HEK293 (cell line): ENCODE data around the gene WASHC4.

ENCODE experiments used
- CTCF ChIA-PET: fragments of 350-600 bp; formaldehyde crosslinking; extraction: SDS; loops from one replicate; lab custom pipeline; 2021; ENCODE audit warnings: antibody characterized with exemption; lab: Yijun Ruan, JAX
- POLR2A ChIA-PET: fragments of 300-600 bp; formaldehyde crosslinking; extraction: SDS; loops from one replicate; lab custom pipeline; 2020; ENCODE audit warnings: antibody characterized with exemption, inconsistent platforms; lab: Yijun Ruan, JAX
- H3K27ac ChIP-seq: fragments of 200-500 bp; sonication (Bioruptor generic); 2 replicates; pipeline ENCODE4 v1.5.1; 2014; ENCODE audit warnings: low read depth, low read length, control low read depth, inconsistent platforms; ENCODE audit errors: extremely low read depth
- H3K36me3 ChIP-seq, 2 experiments: fragments of 200-500 bp in 1 of 2; sonication (Bioruptor generic) in 1 of 2; 1 replicate in 1 of 2; 2 replicates in 1 of 2; pipeline ENCODE4 v1.5.1; 2014 to 2017; ENCODE audit warnings: inconsistent platforms in 2 of 2, low read length in 2 of 2; ENCODE audit not compliant: control insufficient read depth in 2 of 2, insufficient read depth in 1 of 2
- H3K4me1 ChIP-seq: fragments of 200-500 bp; sonication (Bioruptor generic); 2 replicates; pipeline ENCODE4 v1.5.1; 2014; ENCODE audit warnings: mild to moderate bottlenecking, low read length, inconsistent platforms; ENCODE audit not compliant: control insufficient read depth, insufficient read depth
- H3K4me3 ChIP-seq: 2 replicates; pipeline ENCODE4 v1.5.1; 2011; ENCODE audit warnings: low read depth, mild to moderate bottlenecking, control low read depth, low read length, moderate library complexity
- H3K9me3 ChIP-seq: fragments of 200-500 bp; sonication (Bioruptor generic); 2 replicates; pipeline ENCODE4 v1.5.1; 2014; ENCODE audit warnings: low read depth, low read length, inconsistent platforms; ENCODE audit not compliant: control insufficient read depth, insufficient read depth
- KLF7 ChIP-seq: fragments of 450-650 bp; formaldehyde crosslinking; IDR thresholded peaks from 2 replicates; pipeline ENCODE4 v1.5.1; 2016; ENCODE audit warnings: missing biosample characterization, missing genetic modification characterization, borderline replicate concordance
- KLF8 ChIP-seq: fragments of 450-650 bp; formaldehyde crosslinking; IDR thresholded peaks from 2 replicates; pipeline ENCODE4 v1.5.1; 2016; ENCODE audit warnings: missing biosample characterization, missing genetic modification characterization
- OVOL3 ChIP-seq: fragments of 450-650 bp; formaldehyde crosslinking; IDR thresholded peaks from 2 replicates; pipeline ENCODE4 v1.5.1; 2016; ENCODE audit warnings: missing biosample characterization, missing genetic modification characterization
- SP7 ChIP-seq: fragments of 450-650 bp; formaldehyde crosslinking; IDR thresholded peaks from 2 replicates; pipeline ENCODE4 v1.5.1; 2016; ENCODE audit warnings: missing biosample characterization, missing genetic modification characterization
- ZBTB8A ChIP-seq: fragments of 450-650 bp; formaldehyde crosslinking; IDR thresholded peaks from 2 replicates; pipeline ENCODE4 v1.5.1; 2016; ENCODE audit warnings: missing biosample characterization, missing genetic modification characterization
- ZNF114 ChIP-seq: fragments of 450-650 bp; formaldehyde crosslinking; IDR thresholded peaks from 2 replicates; pipeline ENCODE4 v1.5.0; 2017; ENCODE audit warnings: missing biosample characterization, missing genetic modification characterization
- ZNF16 ChIP-seq: fragments of 450-650 bp; formaldehyde crosslinking; IDR thresholded peaks from 2 replicates; pipeline ENCODE4 v1.5.1; 2016; ENCODE audit warnings: low read depth, missing biosample characterization, missing genetic modification characterization
- ZNF169 ChIP-seq: fragments of 450-650 bp; formaldehyde crosslinking; IDR thresholded peaks from 2 replicates; pipeline ENCODE4 v1.5.1; 2016; ENCODE audit warnings: missing biosample characterization, missing genetic modification characterization
- ZNF239 ChIP-seq: fragments of 450-650 bp; formaldehyde crosslinking; IDR thresholded peaks from 2 replicates; pipeline ENCODE4 v1.5.1; 2016; ENCODE audit warnings: missing biosample characterization, missing genetic modification characterization
- ZNF391 ChIP-seq: fragments of 450-650 bp; formaldehyde crosslinking; IDR thresholded peaks from 2 replicates; pipeline ENCODE4 v1.5.1; 2016; ENCODE audit warnings: low read depth, missing biosample characterization, missing genetic modification characterization, borderline replicate concordance
- ZNF560 ChIP-seq: fragments of 450-650 bp; formaldehyde crosslinking; IDR thresholded peaks from 2 replicates; pipeline ENCODE4 v1.5.1; 2017; ENCODE audit warnings: missing biosample characterization, missing genetic modification characterization, borderline replicate concordance
- ZNF768 ChIP-seq: fragments of 450-650 bp; formaldehyde crosslinking; IDR thresholded peaks from 2 replicates; pipeline ENCODE4 v1.5.1; 2018; ENCODE audit warnings: missing biosample characterization, mild to moderate bottlenecking, missing genetic modification characterization
- ZNF777 ChIP-seq: fragments of 450-650 bp; formaldehyde crosslinking; IDR thresholded peaks from 2 replicates; pipeline ENCODE4 v1.5.1; 2017; ENCODE audit warnings: missing biosample characterization, missing genetic modification characterization, borderline replicate concordance
- ZSCAN23 ChIP-seq: fragments of 450-650 bp; formaldehyde crosslinking; IDR thresholded peaks from 2 replicates; pipeline ENCODE4 v1.5.1; 2016; ENCODE audit warnings: missing biosample characterization, missing genetic modification characterization
- TF ChIP-seq, protein P1 (sequence below): fragments of 450-650 bp; formaldehyde crosslinking; IDR thresholded peaks from 2 replicates; pipeline ENCODE4 v1.5.1; 2016; ENCODE audit warnings: missing biosample characterization, missing genetic modification characterization
- TF ChIP-seq, protein P2 (sequence below): fragments of 450-650 bp; formaldehyde crosslinking; conservative IDR thresholded peaks from 2 replicates; pipeline ENCODE4 v1.5.1; 2016; ENCODE audit warnings: low read depth, missing biosample characterization, missing genetic modification characterization
- TF ChIP-seq, protein P3 (sequence below): fragments of 450-650 bp; formaldehyde crosslinking; IDR thresholded peaks from 2 replicates; pipeline ENCODE4 v1.5.1; 2016; ENCODE audit warnings: missing biosample characterization, missing genetic modification characterization
- TF ChIP-seq, protein P4 (sequence below): fragments of 450-650 bp; formaldehyde crosslinking; IDR thresholded peaks from 2 replicates; pipeline ENCODE4 v1.5.1; 2016; ENCODE audit warnings: missing biosample characterization, missing genetic modification characterization
- TF ChIP-seq, protein P5 (sequence below): fragments of 450-650 bp; formaldehyde crosslinking; IDR thresholded peaks from 2 replicates; pipeline ENCODE4 v1.5.1; 2017; ENCODE audit warnings: missing biosample characterization, missing genetic modification characterization
- TF ChIP-seq, protein P6 (sequence below): fragments of 450-650 bp; formaldehyde crosslinking; IDR thresholded peaks from 2 replicates; pipeline ENCODE4; 2016; ENCODE audit warnings: missing biosample characterization, missing genetic modification characterization
- TF ChIP-seq, protein P7 (sequence below): fragments of 450-650 bp; formaldehyde crosslinking; IDR thresholded peaks from 2 replicates; pipeline ENCODE4 v1.5.1; 2016; ENCODE audit warnings: missing biosample characterization, missing genetic modification characterization, low read depth

WASHC4 gene

DNA sequence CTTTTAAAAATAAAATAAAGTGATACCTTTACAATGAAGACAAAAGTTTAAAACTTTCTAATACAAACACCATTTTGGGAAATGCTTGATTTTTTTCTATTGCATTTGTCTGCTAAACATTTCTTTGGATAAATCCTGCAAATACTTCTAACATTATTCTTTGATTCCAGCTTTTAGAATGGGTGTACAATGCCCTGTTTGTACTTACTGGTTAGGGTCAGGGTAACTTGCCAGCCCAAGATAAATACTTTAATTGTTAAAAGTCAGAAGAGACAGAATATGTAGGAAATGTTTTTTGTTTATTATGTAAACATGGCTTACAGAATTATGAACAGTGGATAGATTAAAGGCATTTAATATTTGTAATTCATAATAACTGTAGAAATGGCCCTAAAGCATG is 60.5 kb downstream of the WASHC4 start:
- no peak overlapping the region for H3K4me3 ChIP-seq
- H3K27ac ChIP-seq = no peak overlapping the region
- CTCF ChIA-PET = no interaction called here
- POLR2A ChIA-PET = no interaction called here
- no peaks in the 10 kb centered on the region for H3K4me1 ChIP-seq
- TF ChIP-seq ZNF560 = no peak
- no peak for TF ChIP-seq ZNF16
- no peak for TF ChIP-seq ZNF777 (tag by site-specific recombination)
- H3K9me3 ChIP-seq = no peaks in the 10 kb centered on the region
- peaks cover 51 to 73% of the 10 kb centered on the region in 2 experiments for H3K36me3 ChIP-seq

DNA sequence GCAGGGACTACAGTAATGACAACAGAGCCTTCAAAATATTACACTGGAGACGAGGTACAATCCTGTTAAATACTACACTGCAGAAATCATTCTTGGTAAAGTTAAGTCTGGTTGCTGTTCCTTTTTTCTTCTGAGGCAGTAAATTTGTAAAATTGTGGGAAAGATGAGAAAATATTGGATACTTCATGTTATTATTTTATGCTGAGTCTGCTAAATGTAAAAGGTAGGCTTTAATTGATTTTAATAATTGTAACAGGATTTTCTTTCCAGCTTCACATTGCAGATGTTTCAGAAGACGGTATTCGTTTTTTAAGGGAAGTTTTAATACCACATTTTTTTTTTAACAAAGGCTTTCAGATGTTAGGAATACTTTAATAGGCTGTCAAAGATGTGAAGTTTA is 62.6 kb downstream of the WASHC4 start:
- H3K9me3 ChIP-seq = no peaks in the 10 kb centered on the region
- H3K4me1 ChIP-seq = no peaks in the 10 kb centered on the region
- H3K36me3 ChIP-seq = peaks cover 31 to 68% of the 10 kb centered on the region in 2 experiments; a peak in 2 of 3 replicates
- H3K27ac ChIP-seq = no peak overlapping the region
- ChIA-PET CTCF (no interaction called here), POLR2A (no interaction called here)
- TF ChIP-seq ZNF768 (tag by site-specific recombination) = no peak
- TF ChIP-seq KLF7 (tag by site-specific recombination) = no peak
- TF ChIP-seq, protein P1, sequence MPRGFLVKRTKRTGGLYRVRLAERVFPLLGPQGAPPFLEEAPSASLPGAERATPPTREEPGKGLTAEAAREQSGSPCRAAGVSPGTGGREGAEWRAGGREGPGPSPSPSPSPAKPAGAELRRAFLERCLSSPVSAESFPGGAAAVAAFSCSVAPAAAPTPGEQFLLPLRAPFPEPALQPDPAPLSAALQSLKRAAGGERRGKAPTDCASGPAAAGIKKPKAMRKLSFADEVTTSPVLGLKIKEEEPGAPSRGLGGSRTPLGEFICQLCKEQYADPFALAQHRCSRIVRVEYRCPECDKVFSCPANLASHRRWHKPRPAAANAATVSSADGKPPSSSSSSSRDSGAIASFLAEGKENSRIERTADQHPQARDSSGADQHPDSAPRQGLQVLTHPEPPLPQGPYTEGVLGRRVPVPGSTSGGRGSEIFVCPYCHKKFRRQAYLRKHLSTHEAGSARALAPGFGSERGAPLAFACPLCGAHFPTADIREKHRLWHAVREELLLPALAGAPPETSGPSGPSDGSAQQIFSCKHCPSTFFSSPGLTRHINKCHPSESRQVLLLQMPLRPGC (tag by site-specific recombination) = no peak
- TF ChIP-seq, protein P2, sequence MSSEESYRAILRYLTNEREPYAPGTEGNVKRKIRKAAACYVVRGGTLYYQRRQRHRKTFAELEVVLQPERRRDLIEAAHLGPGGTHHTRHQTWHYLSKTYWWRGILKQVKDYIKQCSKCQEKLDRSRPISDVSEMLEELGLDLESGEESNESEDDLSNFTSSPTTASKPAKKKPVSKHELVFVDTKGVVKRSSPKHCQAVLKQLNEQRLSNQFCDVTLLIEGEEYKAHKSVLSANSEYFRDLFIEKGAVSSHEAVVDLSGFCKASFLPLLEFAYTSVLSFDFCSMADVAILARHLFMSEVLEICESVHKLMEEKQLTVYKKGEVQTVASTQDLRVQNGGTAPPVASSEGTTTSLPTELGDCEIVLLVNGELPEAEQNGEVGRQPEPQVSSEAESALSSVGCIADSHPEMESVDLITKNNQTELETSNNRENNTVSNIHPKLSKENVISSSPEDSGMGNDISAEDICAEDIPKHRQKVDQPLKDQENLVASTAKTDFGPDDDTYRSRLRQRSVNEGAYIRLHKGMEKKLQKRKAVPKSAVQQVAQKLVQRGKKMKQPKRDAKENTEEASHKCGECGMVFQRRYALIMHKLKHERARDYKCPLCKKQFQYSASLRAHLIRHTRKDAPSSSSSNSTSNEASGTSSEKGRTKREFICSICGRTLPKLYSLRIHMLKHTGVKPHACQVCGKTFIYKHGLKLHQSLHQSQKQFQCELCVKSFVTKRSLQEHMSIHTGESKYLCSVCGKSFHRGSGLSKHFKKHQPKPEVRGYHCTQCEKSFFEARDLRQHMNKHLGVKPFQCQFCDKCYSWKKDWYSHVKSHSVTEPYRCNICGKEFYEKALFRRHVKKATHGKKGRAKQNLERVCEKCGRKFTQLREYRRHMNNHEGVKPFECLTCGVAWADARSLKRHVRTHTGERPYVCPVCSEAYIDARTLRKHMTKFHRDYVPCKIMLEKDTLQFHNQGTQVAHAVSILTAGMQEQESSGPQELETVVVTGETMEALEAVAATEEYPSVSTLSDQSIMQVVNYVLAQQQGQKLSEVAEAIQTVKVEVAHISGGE (tag by site-specific recombination) = no peak
- TF ChIP-seq, protein P3, sequence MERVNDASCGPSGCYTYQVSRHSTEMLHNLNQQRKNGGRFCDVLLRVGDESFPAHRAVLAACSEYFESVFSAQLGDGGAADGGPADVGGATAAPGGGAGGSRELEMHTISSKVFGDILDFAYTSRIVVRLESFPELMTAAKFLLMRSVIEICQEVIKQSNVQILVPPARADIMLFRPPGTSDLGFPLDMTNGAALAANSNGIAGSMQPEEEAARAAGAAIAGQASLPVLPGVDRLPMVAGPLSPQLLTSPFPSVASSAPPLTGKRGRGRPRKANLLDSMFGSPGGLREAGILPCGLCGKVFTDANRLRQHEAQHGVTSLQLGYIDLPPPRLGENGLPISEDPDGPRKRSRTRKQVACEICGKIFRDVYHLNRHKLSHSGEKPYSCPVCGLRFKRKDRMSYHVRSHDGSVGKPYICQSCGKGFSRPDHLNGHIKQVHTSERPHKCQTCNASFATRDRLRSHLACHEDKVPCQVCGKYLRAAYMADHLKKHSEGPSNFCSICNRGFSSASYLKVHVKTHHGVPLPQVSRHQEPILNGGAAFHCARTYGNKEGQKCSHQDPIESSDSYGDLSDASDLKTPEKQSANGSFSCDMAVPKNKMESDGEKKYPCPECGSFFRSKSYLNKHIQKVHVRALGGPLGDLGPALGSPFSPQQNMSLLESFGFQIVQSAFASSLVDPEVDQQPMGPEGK = no peak
- no peak for TF ChIP-seq ZNF391
- no peak for TF ChIP-seq ZNF114 (tag by site-specific recombination)
- TF ChIP-seq, protein P4, sequence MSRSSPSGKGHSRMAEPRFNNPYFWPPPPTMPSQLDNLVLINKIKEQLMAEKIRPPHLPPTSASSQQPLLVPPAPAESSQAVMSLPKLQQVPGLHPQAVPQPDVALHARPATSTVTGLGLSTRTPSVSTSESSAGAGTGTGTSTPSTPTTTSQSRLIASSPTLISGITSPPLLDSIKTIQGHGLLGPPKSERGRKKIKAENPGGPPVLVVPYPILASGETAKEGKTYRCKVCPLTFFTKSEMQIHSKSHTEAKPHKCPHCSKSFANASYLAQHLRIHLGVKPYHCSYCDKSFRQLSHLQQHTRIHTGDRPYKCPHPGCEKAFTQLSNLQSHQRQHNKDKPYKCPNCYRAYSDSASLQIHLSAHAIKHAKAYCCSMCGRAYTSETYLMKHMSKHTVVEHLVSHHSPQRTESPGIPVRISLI = no peak
- no peak for TF ChIP-seq ZBTB8A (tag by site-specific recombination)
- TF ChIP-seq, protein P5, sequence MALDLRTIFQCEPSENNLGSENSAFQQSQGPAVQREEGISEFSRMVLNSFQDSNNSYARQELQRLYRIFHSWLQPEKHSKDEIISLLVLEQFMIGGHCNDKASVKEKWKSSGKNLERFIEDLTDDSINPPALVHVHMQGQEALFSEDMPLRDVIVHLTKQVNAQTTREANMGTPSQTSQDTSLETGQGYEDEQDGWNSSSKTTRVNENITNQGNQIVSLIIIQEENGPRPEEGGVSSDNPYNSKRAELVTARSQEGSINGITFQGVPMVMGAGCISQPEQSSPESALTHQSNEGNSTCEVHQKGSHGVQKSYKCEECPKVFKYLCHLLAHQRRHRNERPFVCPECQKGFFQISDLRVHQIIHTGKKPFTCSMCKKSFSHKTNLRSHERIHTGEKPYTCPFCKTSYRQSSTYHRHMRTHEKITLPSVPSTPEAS (tag by site-specific recombination) = no peak
- no peak for TF ChIP-seq ZSCAN23
- no peak for TF ChIP-seq ZNF239
- no peak for TF ChIP-seq ZNF169 (tag by site-specific recombination)
- TF ChIP-seq SP7 (tag by site-specific recombination) = no peak
- TF ChIP-seq, protein P6, sequence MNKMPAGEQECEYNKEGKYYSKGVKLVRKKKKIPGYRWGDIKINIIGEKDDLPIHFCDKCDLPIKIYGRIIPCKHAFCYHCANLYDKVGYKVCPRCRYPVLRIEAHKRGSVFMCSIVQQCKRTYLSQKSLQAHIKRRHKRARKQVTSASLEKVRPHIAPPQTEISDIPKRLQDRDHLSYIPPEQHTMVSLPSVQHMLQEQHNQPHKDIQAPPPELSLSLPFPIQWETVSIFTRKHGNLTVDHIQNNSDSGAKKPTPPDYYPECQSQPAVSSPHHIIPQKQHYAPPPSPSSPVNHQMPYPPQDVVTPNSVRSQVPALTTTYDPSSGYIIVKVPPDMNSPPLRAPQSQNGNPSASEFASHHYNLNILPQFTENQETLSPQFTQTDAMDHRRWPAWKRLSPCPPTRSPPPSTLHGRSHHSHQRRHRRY (tag by site-specific recombination) = no peak
- TF ChIP-seq KLF8 = no peak
- TF ChIP-seq, protein P7, sequence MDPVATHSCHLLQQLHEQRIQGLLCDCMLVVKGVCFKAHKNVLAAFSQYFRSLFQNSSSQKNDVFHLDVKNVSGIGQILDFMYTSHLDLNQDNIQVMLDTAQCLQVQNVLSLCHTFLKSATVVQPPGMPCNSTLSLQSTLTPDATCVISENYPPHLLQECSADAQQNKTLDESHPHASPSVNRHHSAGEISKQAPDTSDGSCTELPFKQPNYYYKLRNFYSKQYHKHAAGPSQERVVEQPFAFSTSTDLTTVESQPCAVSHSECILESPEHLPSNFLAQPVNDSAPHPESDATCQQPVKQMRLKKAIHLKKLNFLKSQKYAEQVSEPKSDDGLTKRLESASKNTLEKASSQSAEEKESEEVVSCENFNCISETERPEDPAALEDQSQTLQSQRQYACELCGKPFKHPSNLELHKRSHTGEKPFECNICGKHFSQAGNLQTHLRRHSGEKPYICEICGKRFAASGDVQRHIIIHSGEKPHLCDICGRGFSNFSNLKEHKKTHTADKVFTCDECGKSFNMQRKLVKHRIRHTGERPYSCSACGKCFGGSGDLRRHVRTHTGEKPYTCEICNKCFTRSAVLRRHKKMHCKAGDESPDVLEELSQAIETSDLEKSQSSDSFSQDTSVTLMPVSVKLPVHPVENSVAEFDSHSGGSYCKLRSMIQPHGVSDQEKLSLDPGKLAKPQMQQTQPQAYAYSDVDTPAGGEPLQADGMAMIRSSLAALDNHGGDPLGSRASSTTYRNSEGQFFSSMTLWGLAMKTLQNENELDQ (tag by site-specific recombination) = no peak
- no peak for TF ChIP-seq OVOL3
- no peak overlapping the region for H3K4me3 ChIP-seq
